Epithelial cell of prostate (primary cell): Measurements from ENCODE around the gene FIZ1.

Experiments
- DNase-seq: peaks from one replicate; pipeline ENCODE4 v3.0.0-alpha.2; 2011; ENCODE audit warnings: low read depth, low spot score
- H3K27ac ChIP-seq: fragments of 450-650 bp; 2 replicates; pipeline ENCODE4 v1.5.1; 2017; ENCODE audit warnings: mild to moderate bottlenecking

FIZ1 gene

GRCh38 chr19:55636723-55637122, 37.4 kb upstream of the FIZ1 start:
- H3K27ac ChIP-seq = no peak overlapping the region
- no peak for DNase-seq

GRCh38 chr19:55635856-55636440, 36.6 kb upstream of the FIZ1 start:
- DNase-seq = no peak

GRCh38 chr19:55635334-55635717, 36.0 kb upstream of the FIZ1 start:
- peak overlapping the region; percentile 72 for H3K27ac ChIP-seq
- DNase-seq = no peak

More at GRCh38 chr19:55635856-55636440, 36.6 kb upstream of the FIZ1 start:
- H3K27ac ChIP-seq = peak overlapping the region; percentile 72

- H3K27ac ChIP-seq = no peak overlapping the region
- DNase-seq = no peak
Observed at GRCh38 chr19:55633861-55634260, 34.5 kb upstream of the FIZ1 start.

GRCh38 chr19:55632463-55632834, 33.1 kb upstream of the FIZ1 start:
- peak; percentile 84 for DNase-seq
- H3K27ac ChIP-seq = no peak overlapping the region

DNA sequence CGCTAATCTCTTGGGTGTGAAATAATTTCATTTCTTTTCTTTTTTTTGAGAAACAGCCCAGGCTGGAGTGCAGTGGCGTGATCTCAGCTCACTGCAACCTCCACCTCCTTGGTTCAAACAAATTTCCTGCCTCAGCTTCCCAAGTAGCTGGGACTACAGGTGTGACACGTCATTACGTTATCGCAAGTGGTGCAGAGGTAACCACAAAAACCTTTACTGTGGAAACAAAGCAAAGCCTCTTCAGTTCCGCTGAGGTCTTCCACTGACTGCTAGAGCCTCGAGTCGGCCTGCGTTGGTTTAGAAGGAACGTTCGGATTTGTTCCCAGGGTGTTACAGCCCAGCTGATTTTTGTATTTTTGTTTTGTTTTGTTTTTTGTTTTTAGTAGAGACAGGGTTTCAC, 27.0 kb upstream of the FIZ1 start:
- DNase-seq = no peak
- no peak overlapping the region for H3K27ac ChIP-seq

GRCh38 chr19:55625004-55625326, 25.6 kb upstream of the FIZ1 start:
- H3K27ac ChIP-seq = peak overlapping the region; percentile 81
- no peak for DNase-seq

DNA sequence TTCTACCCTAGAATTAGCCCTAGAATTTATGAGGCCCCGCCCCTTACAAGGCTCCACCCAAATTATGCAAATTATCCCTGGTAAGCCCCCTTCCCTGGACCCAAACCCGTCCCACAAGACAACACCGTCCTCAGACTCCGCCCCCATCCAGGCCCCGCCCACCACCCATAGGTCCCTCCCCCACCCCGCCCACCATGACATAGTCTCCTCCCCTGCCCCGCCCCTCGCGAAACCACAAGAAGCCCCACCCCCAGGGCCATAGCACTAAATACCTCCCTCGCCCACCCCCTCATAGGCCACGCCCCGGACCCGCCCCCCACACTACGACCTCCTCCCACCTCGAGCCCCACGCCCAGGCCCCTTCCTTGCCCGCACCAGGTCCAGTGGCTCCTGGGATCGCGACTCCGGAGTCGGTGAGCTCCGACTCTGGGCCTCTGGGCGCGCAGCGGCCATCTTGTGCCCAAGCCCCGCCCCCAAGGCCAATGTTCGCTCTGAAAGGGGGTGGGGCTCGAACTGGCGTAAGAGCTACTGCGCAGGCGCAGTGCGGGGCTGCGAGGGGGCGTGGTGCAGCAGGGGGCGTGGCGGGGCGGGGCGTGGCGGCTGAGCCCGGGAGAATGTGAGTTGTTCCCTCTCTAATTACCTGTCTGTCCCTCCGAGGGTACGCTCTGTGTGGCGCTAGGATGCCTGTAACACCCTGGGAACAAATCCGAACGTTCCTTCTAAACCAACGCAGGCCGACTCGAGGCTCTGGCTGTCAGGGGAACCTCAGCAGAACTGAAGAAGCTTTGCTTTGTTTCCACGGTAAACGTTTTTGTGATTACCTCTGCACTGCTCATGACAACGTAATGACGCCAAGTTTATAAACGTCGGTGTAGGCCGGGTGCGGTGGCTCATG, 25.0 kb upstream of the FIZ1 start, which contains the start of gene ZNF784:
ZNF784 (minus strand) TSS at position 458 of the 895 bp plus-strand sequence; CDS start at position 453, 5 bp downstream.
- peak; percentile 41 for DNase-seq
- H3K27ac ChIP-seq = peak within 1 kb of the TSS; percentile 81

DNA sequence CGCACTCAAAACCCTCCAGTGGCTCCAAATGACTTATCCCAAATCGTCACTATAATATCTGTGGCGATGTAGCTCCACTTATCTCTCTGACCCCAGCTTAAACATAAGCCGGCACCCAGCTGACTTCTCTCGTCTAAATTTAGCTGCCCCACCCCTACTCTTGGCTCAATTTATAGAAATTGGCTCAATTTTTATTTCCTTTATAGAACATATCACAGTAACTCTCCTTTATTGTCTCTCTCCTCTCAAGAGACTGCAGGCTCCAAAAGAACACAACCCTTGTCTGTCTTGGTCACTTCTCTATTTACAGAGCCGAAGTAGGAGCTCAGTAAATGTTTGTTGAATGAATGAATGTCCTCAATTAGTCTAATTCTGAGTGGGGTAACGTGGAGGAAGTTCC, 24.2 kb upstream of the FIZ1 start:
- no peak overlapping the region for H3K27ac ChIP-seq
- no peak for DNase-seq

GRCh38 chr19:55623130-55623529, 23.8 kb upstream of the FIZ1 start:
- no peak for DNase-seq
- no peak overlapping the region for H3K27ac ChIP-seq

- no peak for DNase-seq
- H3K27ac ChIP-seq = no peak overlapping the region
Observed at GRCh38 chr19:55622242-55622969, 23.1 kb upstream of the FIZ1 start.

DNA sequence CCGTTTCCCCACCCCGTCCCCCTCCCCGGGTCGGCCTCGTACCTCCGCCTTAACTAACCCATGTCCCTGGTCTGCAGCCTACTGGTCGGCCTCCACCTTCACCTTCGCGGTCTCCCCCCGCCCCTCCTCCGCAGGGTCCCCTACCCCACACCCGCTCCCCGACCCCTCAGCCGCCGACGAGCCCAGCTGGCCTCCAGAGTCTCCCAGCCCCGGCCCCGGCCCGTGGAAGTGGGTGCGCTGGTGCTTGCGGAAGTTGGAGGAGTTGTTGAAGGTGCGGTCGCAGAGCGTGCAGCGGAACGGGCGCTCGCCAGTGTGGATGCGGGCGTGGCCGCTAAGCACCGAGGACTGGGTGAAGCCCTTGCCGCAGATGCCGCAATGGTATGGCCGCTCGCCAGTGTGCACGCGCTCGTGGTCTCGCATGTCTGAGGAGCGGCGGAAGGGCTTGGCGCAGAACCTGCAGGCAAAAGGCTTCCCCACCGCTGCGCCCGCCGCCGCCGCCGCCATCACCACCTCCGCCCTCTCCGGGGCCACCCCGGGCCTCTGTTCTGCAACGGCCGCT, 22.4 kb upstream of the FIZ1 start:
- H3K27ac ChIP-seq = no peak overlapping the region
- no peak for DNase-seq

DNA sequence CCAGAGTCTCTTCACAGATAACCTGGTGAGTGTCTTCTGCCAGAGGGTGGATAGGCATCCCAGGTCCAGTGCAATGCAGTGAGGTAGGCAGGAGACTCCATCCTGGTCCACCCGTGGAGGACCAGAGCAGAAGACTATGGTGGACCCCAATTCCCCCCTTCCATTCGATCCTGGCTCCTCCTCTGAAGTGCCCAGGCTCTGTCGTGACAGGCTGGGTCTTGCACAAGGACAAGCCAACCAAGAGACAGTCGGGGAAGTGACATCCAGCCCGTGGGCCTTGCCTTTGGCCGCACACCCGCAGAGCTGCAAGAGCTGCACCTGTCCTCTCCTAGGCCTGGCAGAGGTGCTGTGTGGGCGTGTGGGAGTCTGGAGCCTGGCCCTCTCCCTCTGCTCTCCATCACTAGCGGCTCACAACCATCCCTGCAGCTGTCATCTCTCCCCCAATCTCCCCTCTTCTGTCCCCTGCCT, 21.9 kb upstream of the FIZ1 start:
- DNase-seq = no peak

GRCh38 chr19:55620410-55621204, 21.3 kb upstream of the FIZ1 start:
- DNase-seq = no peak
- no peak overlapping the region for H3K27ac ChIP-seq

More for the DNA sequence above, 21.9 kb upstream of the FIZ1 start:
- no peak overlapping the region for H3K27ac ChIP-seq

DNA sequence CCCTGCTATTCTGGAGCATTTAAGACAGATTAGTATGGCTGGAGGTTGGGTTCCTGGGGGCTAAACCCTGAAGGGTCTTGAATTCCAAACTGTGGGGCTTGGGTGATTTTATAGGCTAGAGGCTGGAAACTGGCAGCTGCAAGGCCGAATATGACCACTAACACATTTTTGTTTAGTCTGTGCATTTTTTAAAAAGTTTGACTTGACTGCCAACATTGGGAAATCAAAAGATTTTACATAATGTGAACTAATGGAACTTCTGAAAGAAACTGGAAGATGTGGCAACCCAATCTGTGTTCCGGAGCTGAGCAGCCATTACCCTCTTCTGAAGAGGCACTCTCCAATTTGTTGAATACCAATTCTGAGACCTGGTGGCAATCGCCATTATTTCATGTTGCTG, 20.0 kb upstream of the FIZ1 start:
- DNase-seq = no peak
- no peak overlapping the region for H3K27ac ChIP-seq

GRCh38 chr19:55618426-55618825, 19.1 kb upstream of the FIZ1 start:
- no peak overlapping the region for H3K27ac ChIP-seq
- DNase-seq = no peak

DNA sequence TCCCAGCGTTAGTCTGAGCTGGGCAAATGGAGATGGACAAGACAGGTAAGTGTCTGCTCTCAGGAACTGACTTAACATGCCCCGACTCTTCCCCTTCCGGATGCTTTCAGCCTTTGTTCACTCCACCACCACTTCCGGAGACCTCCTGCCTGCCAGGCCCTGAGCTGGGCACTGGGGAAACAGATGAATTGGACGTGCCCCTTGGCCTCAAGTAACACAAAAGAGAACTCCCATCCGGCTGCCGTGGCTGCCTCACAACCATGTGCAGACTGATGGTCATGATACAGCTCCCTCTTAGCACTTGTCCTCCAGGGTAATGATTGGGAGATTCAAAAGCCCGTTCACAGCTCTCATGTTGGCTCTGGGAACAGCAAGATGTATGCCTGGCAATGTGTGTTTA, 18.1 kb upstream of the FIZ1 start:
- no peak for DNase-seq
- H3K27ac ChIP-seq = peak overlapping the region; percentile 43

- DNase-seq = no peak
- peak overlapping the region; percentile 43 for H3K27ac ChIP-seq
Observed at GRCh38 chr19:55616395-55616875, 17.1 kb upstream of the FIZ1 start.

DNA sequence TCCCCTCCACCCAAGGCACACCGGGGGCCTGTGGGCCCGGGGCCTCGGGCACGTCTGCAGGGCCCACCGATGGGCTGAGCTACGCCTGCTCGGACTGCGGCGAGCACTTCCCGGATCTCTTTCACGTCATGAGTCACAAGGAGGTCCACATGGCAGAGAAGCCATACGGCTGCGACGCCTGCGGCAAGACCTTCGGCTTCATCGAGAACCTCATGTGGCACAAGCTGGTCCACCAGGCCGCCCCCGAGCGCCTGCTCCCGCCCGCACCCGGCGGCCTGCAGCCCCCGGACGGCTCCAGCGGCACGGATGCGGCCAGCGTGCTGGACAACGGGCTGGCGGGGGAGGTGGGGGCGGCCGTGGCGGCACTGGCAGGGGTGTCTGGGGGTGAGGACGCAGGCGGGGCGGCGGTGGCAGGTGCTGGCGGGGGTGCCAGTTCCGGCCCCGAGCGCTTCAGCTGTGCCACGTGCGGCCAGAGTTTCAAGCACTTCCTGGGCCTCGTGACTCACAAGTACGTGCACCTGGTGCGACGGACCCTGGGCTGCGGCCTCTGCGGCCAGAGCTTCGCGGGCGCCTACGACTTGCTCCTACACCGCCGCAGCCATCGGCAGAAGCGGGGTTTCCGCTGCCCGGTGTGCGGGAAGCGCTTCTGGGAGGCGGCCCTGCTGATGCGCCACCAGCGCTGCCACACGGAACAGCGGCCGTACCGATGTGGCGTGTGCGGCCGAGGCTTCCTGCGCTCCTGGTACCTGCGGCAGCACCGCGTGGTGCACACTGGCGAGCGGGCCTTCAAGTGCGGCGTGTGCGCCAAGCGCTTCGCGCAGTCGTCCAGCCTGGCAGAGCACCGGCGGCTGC, 16.5 kb upstream of the FIZ1 start:
- no peak for DNase-seq
- no peak overlapping the region for H3K27ac ChIP-seq
